Breast epithelium (tissue), 3 donors: ENCODE results near the gene MT1B.

Source experiments
- POLR2A ChIP-seq: fragments of 450-650 bp; IDR thresholded peaks from one replicate; pipeline ENCODE4 v1.6.1; 2016; ENCODE audit warnings: antibody characterized with exemption, mild to moderate bottlenecking, moderate library complexity
- POLR2AphosphoS5 ChIP-seq, 3 donors: sonication (generic); formaldehyde crosslinking; IDR thresholded peaks; one replicate each; pipeline ENCODE4 v1.6.1; 2017; ENCODE audit warnings: antibody characterized with exemption in 3 of 3
- TF ChIP-seq, protein P1 (sequence below), 3 donors: fragments of 450-650 bp; IDR thresholded peaks; one replicate each; pipeline ENCODE4 v1.5.1; 2016 to 2017; ENCODE audit warnings: antibody characterized with exemption in 3 of 3, mild to moderate bottlenecking in 3 of 3, moderate library complexity in 3 of 3

DNA sequence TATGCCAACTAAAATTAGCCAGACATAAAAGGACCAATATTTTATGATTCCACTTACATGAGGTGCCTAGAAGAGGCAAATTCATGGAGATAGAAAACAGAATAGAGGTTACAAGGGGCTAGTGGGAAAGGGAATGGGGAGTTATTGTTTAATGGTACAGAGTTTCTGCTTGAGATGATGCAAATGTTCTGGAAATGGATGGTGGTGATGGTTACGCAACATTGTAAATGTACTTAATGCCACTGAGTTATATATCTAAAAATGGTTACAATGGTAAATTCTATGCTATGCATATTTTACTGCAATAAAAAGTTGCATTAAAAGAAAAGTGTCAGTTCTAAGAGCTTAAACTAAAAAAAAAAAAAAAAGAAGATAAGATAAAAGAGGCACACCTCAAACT lies 48.5 kb downstream of the MT1B start:
- no peak for TF ChIP-seq POLR2AphosphoS5 (IDR thresholded peaks at IDR 0.05)
- TF ChIP-seq, protein P1, sequence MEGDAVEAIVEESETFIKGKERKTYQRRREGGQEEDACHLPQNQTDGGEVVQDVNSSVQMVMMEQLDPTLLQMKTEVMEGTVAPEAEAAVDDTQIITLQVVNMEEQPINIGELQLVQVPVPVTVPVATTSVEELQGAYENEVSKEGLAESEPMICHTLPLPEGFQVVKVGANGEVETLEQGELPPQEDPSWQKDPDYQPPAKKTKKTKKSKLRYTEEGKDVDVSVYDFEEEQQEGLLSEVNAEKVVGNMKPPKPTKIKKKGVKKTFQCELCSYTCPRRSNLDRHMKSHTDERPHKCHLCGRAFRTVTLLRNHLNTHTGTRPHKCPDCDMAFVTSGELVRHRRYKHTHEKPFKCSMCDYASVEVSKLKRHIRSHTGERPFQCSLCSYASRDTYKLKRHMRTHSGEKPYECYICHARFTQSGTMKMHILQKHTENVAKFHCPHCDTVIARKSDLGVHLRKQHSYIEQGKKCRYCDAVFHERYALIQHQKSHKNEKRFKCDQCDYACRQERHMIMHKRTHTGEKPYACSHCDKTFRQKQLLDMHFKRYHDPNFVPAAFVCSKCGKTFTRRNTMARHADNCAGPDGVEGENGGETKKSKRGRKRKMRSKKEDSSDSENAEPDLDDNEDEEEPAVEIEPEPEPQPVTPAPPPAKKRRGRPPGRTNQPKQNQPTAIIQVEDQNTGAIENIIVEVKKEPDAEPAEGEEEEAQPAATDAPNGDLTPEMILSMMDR (IDR thresholded peaks at IDR 0.05) = no peak
- no peak for TF ChIP-seq POLR2A
